Progenitor cell of endocrine pancreas (in vitro differentiated cells): Measurements from ENCODE around the gene ID1. TPM values are rescaled to one million over a fixed set of nuclear protein-coding genes. Genes with fewer than 3 reads are reported as not detected.
"Not testable (repeated sequence)": the region's sequence is repeated elsewhere in the genome, so short reads cannot be mapped to it uniquely, and the experiment has no call there.

Source experiments
- DNase-seq: peaks from one replicate; pipeline ENCODE4 v3.0.0; 2021; ENCODE audit warnings: low spot score; ENCODE audit not compliant: unreplicated experiment
- H3K27ac Mint-ChIP-seq: 2 replicates; pipeline ENCODE4 v1.8.0; 2021; ENCODE audit warnings: mild to moderate bottlenecking, moderate library complexity, mixed read lengths
- H3K27me3 Mint-ChIP-seq: 2 replicates; pipeline ENCODE4 v1.8.0; 2021; ENCODE audit warnings: mixed read lengths
- H3K36me3 Mint-ChIP-seq: 2 replicates; pipeline ENCODE4 v1.8.0; 2022; ENCODE audit warnings: mixed read lengths; ENCODE audit not compliant: insufficient read depth
- H3K4me1 Mint-ChIP-seq: 2 replicates; pipeline ENCODE4 v1.8.0; 2021; ENCODE audit warnings: low read depth, mixed read lengths
- H3K4me3 Mint-ChIP-seq: 2 replicates; pipeline ENCODE4 v1.8.0; 2021; ENCODE audit warnings: low read depth, mild to moderate bottlenecking, moderate library complexity, mixed read lengths
- H3K9me3 Mint-ChIP-seq: 2 replicates; pipeline ENCODE4 v1.8.0; 2021; ENCODE audit warnings: low read depth, mixed read lengths
- total RNA-seq: library from RNA; stranded (reverse); gene quantifications from 2 replicates; pipeline ENCODE4 v1.2.1, GENCODE V29; 2021
- TF ChIP-seq, protein P1 (sequence below): fragments of 200-600 bp; sonication (generic); IDR thresholded peaks from one replicate; pipeline ENCODE4 v1.5.0; 2021; ENCODE audit warnings: antibody characterized with exemption, mild to moderate bottlenecking; ENCODE audit not compliant: unreplicated experiment

Gene ID1
- total RNA-seq, 1 donor from 2014 or later = 322 TPM

DNA sequence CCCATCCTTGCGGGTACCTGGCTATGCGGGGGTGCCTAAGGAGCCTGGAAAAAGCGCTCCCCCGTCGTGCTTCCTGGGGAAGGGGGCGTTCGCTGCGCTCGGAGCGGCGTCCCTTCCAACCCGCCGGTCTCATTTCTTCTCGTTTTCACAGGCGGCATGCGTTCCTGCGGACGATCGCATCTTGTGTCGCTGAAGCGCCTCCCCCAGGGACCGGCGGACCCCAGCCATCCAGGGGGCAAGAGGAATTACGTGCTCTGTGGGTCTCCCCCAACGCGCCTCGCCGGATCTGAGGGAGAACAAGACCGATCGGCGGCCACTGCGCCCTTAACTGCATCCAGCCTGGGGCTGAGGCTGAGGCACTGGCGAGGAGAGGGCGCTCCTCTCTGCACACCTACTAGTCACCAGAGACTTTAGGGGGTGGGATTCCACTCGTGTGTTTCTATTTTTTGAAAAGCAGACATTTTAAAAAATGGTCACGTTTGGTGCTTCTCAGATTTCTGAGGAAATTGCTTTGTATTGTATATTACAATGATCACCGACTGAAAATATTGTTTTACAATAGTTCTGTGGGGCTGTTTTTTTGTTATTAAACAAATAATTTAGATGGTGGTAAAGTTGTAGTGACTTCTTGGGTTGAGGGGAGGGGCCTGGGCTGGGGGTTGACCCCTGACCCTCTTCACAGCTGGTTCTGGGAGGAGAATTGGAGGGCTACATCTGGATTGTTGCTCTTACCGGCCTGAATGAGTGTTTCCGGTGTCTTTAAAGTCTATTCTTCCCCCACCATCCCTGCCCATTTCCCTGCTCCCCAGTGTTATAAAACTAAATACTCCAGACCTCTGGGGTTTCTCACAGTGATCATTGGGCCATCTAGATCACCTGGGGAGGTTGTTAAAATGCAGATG is 1.1 kb downstream of the ID1 start:
- Mint-ChIP-seq H3K9me3 (no peaks in the 10 kb centered on the region), H3K4me1 (peaks cover 47% of the 10 kb centered on the region), H3K36me3 (peaks cover 14% of the 10 kb centered on the region), H3K4me3 (peak overlapping the region; percentile 92), H3K27me3 (no peaks in the 10 kb centered on the region), H3K27ac (peak overlapping the region; percentile 99)
- peak; percentile 46 for DNase-seq
- TF ChIP-seq, protein P1, sequence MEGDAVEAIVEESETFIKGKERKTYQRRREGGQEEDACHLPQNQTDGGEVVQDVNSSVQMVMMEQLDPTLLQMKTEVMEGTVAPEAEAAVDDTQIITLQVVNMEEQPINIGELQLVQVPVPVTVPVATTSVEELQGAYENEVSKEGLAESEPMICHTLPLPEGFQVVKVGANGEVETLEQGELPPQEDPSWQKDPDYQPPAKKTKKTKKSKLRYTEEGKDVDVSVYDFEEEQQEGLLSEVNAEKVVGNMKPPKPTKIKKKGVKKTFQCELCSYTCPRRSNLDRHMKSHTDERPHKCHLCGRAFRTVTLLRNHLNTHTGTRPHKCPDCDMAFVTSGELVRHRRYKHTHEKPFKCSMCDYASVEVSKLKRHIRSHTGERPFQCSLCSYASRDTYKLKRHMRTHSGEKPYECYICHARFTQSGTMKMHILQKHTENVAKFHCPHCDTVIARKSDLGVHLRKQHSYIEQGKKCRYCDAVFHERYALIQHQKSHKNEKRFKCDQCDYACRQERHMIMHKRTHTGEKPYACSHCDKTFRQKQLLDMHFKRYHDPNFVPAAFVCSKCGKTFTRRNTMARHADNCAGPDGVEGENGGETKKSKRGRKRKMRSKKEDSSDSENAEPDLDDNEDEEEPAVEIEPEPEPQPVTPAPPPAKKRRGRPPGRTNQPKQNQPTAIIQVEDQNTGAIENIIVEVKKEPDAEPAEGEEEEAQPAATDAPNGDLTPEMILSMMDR = no peak

DNA sequence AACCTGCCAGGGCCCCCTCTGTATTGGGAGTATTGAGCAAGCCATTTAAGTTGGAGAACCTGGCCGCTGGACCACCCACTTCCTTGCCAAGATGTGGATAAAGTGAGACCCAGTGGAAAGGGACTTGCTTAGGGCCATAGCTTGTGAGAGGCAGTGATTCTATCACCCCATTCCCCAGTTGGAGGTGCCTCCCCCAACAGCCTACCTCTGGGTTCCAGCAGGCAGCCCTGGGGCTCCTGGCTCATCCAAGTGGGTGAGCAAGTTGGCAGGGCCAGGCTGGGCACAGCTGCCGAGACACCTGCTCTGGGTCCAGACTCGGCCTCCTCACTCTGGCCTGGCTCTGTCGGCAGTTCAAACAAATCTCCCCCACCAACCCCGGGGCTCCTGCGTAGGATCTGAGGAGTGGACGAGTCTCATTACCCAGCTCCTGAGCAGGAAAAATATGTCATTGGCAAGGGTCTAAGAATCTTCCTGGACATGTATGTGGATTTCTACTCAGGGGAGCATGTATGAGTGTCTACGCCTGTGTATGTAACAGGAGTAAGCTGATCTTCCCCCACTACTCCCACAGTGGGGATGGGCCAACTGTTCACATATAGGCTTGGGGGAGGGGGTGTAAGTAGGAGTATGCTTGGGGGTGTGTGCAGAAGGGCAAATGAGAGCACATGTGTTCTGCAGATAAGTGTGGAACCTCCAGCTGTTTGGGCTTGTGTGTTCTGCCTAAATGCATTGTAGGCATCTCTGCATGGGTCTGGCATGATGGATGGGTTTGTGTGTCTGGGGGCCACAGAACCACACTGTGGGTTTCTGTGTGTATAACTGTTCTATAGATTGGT is 1.9 kb downstream of the ID1 start:
- Mint-ChIP-seq H3K4me1 (peaks cover 54% of the 10 kb centered on the region), H3K4me3 (peak overlapping the region; percentile 92), H3K27me3 (no peaks in the 10 kb centered on the region), H3K9me3 (no peaks in the 10 kb centered on the region), H3K27ac (peak overlapping the region; percentile 99), H3K36me3 (peaks cover 14% of the 10 kb centered on the region)
- TF ChIP-seq, protein P1 = no peak
- DNase-seq = no peak

DNA sequence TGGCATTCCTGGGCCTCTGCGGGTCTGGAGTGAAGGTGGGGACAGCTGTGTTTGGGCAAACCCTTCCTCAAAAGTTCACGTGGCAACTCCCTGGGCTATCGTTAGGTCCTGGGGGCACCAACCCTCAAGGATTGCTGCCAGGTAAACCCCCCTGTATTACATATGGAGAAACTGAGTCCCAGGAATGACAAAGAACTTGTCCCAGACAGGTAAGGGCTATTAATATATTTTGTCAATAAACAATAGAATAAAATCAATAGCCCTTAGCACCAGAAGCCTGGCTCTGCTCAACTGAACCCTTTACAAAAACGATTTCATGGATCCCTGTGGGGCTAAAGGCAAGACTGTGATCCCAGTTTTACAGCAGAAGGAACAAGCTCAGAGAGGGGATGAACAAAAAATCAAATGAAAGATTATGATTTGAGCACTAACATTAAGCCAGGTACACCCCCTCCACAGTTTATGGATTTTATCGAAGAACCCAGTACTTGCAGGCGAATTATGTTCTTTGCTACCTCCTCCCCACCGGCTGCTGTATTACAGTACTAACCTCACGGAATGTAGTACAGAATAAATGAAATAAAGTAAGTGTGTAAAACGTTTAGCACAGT is 2.7 kb downstream of the ID1 start:
- Mint-ChIP-seq H3K36me3 (peaks cover 12% of the 10 kb centered on the region), H3K9me3 (no peaks in the 10 kb centered on the region), H3K4me3 (peak overlapping the region; percentile 92), H3K27ac (peak overlapping the region; percentile 99), H3K4me1 (peaks cover 52% of the 10 kb centered on the region), H3K27me3 (no peaks in the 10 kb centered on the region)
- TF ChIP-seq, protein P1 = no peak
- DNase-seq = no peak

DNA sequence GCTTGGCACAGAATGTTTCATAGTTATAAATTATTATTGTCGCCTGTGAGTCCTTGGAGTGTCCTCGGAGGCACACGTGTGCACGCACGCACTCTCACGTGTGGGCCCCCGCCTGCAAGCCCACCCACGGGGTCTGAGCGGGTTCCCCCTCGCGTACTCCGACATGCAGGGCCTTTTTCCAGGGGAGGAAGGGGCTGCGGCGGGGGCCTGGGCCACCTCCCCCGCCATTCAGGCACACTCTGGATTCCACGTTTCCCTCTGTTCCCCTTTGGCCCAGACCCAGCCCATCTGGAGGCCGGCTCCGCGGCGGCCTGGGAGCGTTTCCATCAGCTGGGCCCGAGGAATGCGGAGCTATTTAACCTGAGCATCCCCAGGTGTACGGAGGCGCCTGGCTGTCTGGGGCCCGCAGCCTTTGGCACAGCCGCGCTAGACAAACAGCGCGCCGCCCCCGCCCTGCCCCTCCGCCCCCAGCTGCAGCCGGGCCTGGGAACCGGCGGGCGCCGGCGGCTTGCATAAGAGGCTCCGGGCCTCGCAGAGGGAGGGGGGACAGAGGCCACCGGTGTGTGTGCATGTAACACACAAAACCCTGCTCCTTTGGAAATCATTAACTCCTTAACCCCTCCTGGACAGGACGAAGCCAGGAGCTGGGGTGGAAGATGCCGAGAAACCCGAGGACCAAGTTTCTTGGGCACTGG is 3.3 kb downstream of the ID1 start:
- H3K27me3 Mint-ChIP-seq = no peaks in the 10 kb centered on the region
- TF ChIP-seq, protein P1 = no peak
- H3K27ac Mint-ChIP-seq = peak overlapping the region; percentile 99
- H3K4me3 Mint-ChIP-seq = peak overlapping the region; percentile 92
- H3K4me1 Mint-ChIP-seq = peaks cover 49% of the 10 kb centered on the region
- H3K9me3 Mint-ChIP-seq = no peaks in the 10 kb centered on the region
- peak; percentile 98 for DNase-seq
- H3K36me3 Mint-ChIP-seq = peaks cover 12% of the 10 kb centered on the region

DNA sequence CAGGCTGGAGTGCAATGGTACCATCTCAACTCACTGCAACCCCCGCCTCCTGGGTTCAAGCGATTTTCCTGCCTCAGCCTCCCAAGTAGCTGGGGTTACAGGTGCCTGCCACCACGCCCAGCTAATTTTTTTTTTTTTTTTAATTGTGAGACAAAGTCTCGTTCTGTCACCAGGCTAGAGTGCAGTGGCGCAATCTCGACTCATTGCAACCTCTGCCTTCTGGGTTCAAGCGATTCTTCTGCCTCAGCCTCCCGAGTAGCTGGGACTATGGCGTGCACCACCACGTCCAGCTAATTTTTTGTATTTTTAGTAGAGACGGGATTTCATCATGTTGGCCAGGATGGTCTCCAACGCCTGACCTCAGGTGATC is 7.2 kb downstream of the ID1 start:
- not testable (repeated sequence) for H3K4me3 Mint-ChIP-seq, H3K27me3 Mint-ChIP-seq, H3K36me3 Mint-ChIP-seq, DNase-seq, H3K9me3 Mint-ChIP-seq
- peak overlapping the region; percentile 94 for H3K27ac Mint-ChIP-seq
- H3K4me1 Mint-ChIP-seq = peaks cover 31% of the 10 kb centered on the region
